ENCODE measurements around the gene IKZF3. TPM values are rescaled to one million over a fixed set of nuclear protein-coding genes. Genes with fewer than 3 reads are reported as not detected.
A peak's percentile ranks its signal among the peaks of the same experiment; 100 is the strongest.

The IKZF3 gene
- total RNA-seq, 2 experiments from 2014 or later = 31.1 to 31.9 TPM

- DNase-seq (no peak), ATAC-seq (no peak)
- no peak overlapping the region for H3K27ac Mint-ChIP-seq
- POLR2A ChIA-PET = interaction anchor here (1.7 kb wide), 1 partner anchor 14 kb away, joined by 7 read pairs; the partner anchor contains the start of gene MIEN1
- peaks cover 6% of the 10 kb centered on the region for H3K27me3 Mint-ChIP-seq (ENCODE audit: low read depth)
- no peak overlapping the region for H3K4me3 Mint-ChIP-seq
- H3K36me3 Mint-ChIP-seq (ENCODE audit: low read depth) = no peaks in the 10 kb centered on the region
- no peaks in the 10 kb centered on the region for H3K9me3 Mint-ChIP-seq (ENCODE audit: insufficient read depth)
- H3K4me1 Mint-ChIP-seq (ENCODE audit: low read depth) = peaks cover 19% of the 10 kb centered on the region
- CTCF ChIA-PET = interaction anchor here (0.9 to 1.7 kb wide), 3 partner anchors 121 to 123 kb away, joined by 3 read pairs; no protein-coding TSS in a partner anchor
Observed at GRCh38 chr17:39744075-39744835, 119.9 kb downstream of the IKZF3 start.

- ChIA-PET CTCF (no interaction called here), POLR2A (no interaction called here)
- ATAC-seq (no peak), DNase-seq (no peak)
- H3K27me3 Mint-ChIP-seq (ENCODE audit: low read depth) = peaks cover 6% of the 10 kb centered on the region
- H3K4me1 Mint-ChIP-seq (ENCODE audit: low read depth) = peaks cover 28% of the 10 kb centered on the region
- no peaks in the 10 kb centered on the region for H3K9me3 Mint-ChIP-seq (ENCODE audit: insufficient read depth)
- no peaks in the 10 kb centered on the region for H3K36me3 Mint-ChIP-seq (ENCODE audit: low read depth)
- no peak overlapping the region for H3K4me3 Mint-ChIP-seq
- no peak overlapping the region for H3K27ac Mint-ChIP-seq
Observed at GRCh38 chr17:39742856-39743436, 121.2 kb downstream of the IKZF3 start.

DNA sequence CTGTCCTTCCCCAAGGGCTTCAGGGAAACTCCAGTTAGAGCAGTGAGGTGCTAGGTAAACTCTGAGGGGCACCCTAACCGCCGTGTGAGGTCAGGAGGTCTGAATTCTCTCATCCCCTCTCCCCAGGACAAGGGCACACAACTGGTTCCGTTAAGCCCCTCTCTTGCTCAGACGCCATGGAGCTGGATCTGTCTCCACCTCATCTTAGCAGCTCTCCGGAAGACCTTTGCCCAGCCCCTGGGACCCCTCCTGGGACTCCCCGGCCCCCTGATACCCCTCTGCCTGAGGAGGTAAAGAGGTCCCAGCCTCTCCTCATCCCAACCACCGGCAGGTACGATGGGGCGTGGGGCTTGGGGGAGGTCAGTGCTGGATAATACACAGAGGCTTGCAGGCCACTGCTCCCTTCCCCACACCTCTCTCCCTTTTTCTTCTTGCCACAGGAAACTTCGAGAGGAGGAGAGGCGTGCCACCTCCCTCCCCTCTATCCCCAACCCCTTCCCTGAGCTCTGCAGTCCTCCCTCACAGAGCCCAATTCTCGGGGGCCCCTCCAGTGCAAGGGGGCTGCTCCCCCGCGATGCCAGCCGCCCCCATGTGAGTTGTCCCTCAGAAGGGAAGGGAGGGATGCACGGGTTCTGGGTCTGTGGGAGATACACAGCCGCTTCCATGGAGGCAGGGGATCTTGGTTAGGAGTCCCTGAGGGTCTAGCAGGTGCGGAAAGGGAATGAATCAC, 121.8 kb downstream of the IKZF3 start:
- Mint-ChIP-seq H3K27ac (no peak overlapping the region), H3K27me3 (ENCODE audit: low read depth) (peaks cover 6% of the 10 kb centered on the region), H3K4me3 (no peak overlapping the region), H3K4me1 (ENCODE audit: low read depth) (peaks cover 31% of the 10 kb centered on the region), H3K36me3 (ENCODE audit: low read depth) (no peaks in the 10 kb centered on the region), H3K9me3 (ENCODE audit: insufficient read depth) (no peaks in the 10 kb centered on the region)
- no peak for DNase-seq
- ATAC-seq = no peak
- CTCF ChIA-PET = no interaction called here
- POLR2A ChIA-PET = no interaction called here

- POLR2A ChIA-PET = no interaction called here
- Mint-ChIP-seq H3K4me1 (ENCODE audit: low read depth) (peaks cover 31% of the 10 kb centered on the region), H3K9me3 (ENCODE audit: insufficient read depth) (no peaks in the 10 kb centered on the region), H3K36me3 (ENCODE audit: low read depth) (no peaks in the 10 kb centered on the region), H3K4me3 (no peak overlapping the region), H3K27me3 (ENCODE audit: low read depth) (peaks cover 19% of the 10 kb centered on the region), H3K27ac (no peak overlapping the region)
- CTCF ChIA-PET = no interaction called here
- no peak for DNase-seq
- ATAC-seq = no peak
Observed at GRCh38 chr17:39740357-39741111, 123.6 kb downstream of the IKZF3 start.

- peaks cover 31% of the 10 kb centered on the region for H3K4me1 Mint-ChIP-seq (ENCODE audit: low read depth)
- H3K36me3 Mint-ChIP-seq (ENCODE audit: low read depth) = no peaks in the 10 kb centered on the region
- ATAC-seq (no peak), DNase-seq (no peak)
- H3K9me3 Mint-ChIP-seq (ENCODE audit: insufficient read depth) = no peaks in the 10 kb centered on the region
- H3K4me3 Mint-ChIP-seq = no peak overlapping the region
- H3K27me3 Mint-ChIP-seq (ENCODE audit: low read depth) = peaks cover 20% of the 10 kb centered on the region
- POLR2A ChIA-PET = no interaction called here
- CTCF ChIA-PET = no interaction called here
- H3K27ac Mint-ChIP-seq = no peak overlapping the region
Observed at GRCh38 chr17:39739885-39740356, 124.2 kb downstream of the IKZF3 start.

GRCh38 chr17:39738983-39739884, 124.9 kb downstream of the IKZF3 start:
- Mint-ChIP-seq H3K4me1 (ENCODE audit: low read depth) (peaks cover 31% of the 10 kb centered on the region), H3K36me3 (ENCODE audit: low read depth) (no peaks in the 10 kb centered on the region), H3K9me3 (ENCODE audit: insufficient read depth) (no peaks in the 10 kb centered on the region), H3K27ac (no peak overlapping the region), H3K27me3 (ENCODE audit: low read depth) (peaks cover 22% of the 10 kb centered on the region), H3K4me3 (no peak overlapping the region)
- ATAC-seq (no peak), DNase-seq (no peak)
- POLR2A ChIA-PET = no interaction called here
- CTCF ChIA-PET = no interaction called here

- DNase-seq (peak; percentile 57), ATAC-seq (peak; percentile 77)
- Mint-ChIP-seq H3K27ac (peak overlapping the region; percentile 46), H3K4me3 (peak overlapping the region; percentile 61), H3K4me1 (ENCODE audit: low read depth) (peaks cover 31% of the 10 kb centered on the region), H3K36me3 (ENCODE audit: low read depth) (no peaks in the 10 kb centered on the region), H3K27me3 (ENCODE audit: low read depth) (peaks cover 22% of the 10 kb centered on the region), H3K9me3 (ENCODE audit: insufficient read depth) (no peaks in the 10 kb centered on the region)
- ChIA-PET CTCF (no interaction called here), POLR2A (no interaction called here)
Observed at GRCh38 chr17:39738568-39738901, 125.6 kb downstream of the IKZF3 start.

DNA sequence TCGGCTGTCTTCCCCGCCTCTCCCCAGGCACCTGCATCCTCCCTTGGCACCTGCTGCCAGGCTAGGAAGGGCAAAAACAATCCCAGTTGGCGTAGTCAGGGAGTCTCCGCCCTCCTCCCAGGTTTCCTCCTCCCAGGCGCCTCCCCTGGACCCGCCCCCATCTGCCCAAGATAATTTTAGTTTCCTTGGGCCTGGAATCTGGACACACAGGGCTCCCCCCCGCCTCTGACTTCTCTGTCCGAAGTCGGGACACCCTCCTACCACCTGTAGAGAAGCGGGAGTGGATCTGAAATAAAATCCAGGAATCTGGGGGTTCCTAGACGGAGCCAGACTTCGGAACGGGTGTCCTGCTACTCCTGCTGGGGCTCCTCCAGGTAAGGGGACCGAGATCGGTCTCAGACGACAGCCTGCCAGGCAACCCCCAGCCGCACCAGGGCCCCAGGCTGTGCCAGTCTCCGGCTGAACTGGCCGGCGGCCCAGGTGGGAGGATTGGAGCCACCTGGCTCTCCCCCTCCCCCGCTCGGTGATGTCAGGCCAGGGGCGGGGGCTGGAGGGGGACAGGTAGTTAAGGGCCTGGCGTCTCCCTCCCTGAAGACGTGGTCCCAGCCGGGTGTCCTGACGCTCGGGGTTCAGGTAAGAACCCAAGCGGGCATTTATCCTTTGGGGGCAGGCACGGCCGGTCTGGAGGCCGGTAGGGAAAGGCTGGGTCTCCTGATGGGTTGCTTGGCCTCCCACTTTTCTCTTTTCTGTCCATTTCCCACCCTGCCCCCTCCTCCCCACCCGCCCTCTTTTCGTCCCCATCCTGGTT, 126.1 kb downstream of the IKZF3 start, which contains the start of gene GRB7:
TSS of gene GRB7 (plus strand) at position 179 of the 808 bp plus-strand sequence. CDS start 4,364 bp downstream, outside the sequence.
- Mint-ChIP-seq H3K27ac (peak within 1 kb of the TSS; percentile 46), H3K27me3 (ENCODE audit: low read depth) (peaks cover 22% of the 10 kb centered on the region), H3K36me3 (ENCODE audit: low read depth) (no peaks in the 10 kb centered on the region), H3K9me3 (ENCODE audit: insufficient read depth) (no peaks in the 10 kb centered on the region), H3K4me1 (ENCODE audit: low read depth) (peaks cover 31% of the 10 kb centered on the region), H3K4me3 (peak within 1 kb of the TSS; percentile 61)
- no peak for ATAC-seq
- POLR2A ChIA-PET = no interaction called here
- CTCF ChIA-PET = no interaction called here
- DNase-seq = no peak

DNA sequence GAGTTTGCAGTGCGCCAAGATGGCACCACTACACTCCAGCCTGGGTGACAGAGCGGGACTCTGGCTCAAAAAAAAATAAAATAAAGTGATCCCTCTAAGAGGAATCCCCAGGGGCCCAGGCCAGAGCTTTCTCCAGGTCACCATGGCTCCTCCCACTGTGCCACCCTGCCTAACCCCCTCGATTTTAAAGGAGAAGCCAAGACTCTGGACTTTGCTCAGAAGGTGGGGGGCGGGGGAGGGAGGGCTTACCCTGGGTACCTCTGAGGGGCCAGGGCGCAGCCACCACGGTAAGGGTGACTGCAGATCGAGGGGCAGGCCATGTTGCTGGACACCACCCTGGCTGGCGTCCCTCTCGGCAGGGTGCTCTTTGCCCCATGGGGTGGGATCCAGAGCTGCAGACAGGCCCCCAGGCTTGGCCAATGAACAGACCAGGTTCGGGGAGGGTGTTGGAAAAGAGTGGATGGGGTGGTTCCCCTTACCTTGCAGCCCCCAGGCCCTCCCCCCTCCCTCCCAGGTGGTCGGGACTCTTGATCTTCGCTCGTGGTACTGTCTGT, 126.8 kb downstream of the IKZF3 start:
- H3K9me3 Mint-ChIP-seq (ENCODE audit: insufficient read depth) = no peaks in the 10 kb centered on the region
- DNase-seq (no peak), ATAC-seq (no peak)
- POLR2A ChIA-PET = interaction anchor here (0.9 kb wide), 1 partner anchor 33 kb away, joined by 3 read pairs; no protein-coding TSS in a partner anchor
- no peaks in the 10 kb centered on the region for H3K36me3 Mint-ChIP-seq (ENCODE audit: low read depth)
- CTCF ChIA-PET = no interaction called here
- H3K27me3 Mint-ChIP-seq (ENCODE audit: low read depth) = peaks cover 26% of the 10 kb centered on the region
- H3K27ac Mint-ChIP-seq = no peak overlapping the region
- H3K4me1 Mint-ChIP-seq (ENCODE audit: low read depth) = peaks cover 31% of the 10 kb centered on the region
- H3K4me3 Mint-ChIP-seq = no peak overlapping the region

All from activated CD8-positive, alpha-beta T cell treated with anti-CD3 and anti-CD28 coated beads, Interleukin-2, amount 10 ng/mL, durations not matched to agents 7 days and 5 days (primary cell).